HG02973 (cell line): ENCODE results near the gene RFX2.

Source experiments
- ATAC-seq: cut with Tn5 transposase; IDR thresholded peaks from one replicate; pipeline ENCODE4 v1.9.1; 2021; ENCODE audit warnings: moderate library complexity; ENCODE audit not compliant: unreplicated experiment

Gene RFX2

DNA sequence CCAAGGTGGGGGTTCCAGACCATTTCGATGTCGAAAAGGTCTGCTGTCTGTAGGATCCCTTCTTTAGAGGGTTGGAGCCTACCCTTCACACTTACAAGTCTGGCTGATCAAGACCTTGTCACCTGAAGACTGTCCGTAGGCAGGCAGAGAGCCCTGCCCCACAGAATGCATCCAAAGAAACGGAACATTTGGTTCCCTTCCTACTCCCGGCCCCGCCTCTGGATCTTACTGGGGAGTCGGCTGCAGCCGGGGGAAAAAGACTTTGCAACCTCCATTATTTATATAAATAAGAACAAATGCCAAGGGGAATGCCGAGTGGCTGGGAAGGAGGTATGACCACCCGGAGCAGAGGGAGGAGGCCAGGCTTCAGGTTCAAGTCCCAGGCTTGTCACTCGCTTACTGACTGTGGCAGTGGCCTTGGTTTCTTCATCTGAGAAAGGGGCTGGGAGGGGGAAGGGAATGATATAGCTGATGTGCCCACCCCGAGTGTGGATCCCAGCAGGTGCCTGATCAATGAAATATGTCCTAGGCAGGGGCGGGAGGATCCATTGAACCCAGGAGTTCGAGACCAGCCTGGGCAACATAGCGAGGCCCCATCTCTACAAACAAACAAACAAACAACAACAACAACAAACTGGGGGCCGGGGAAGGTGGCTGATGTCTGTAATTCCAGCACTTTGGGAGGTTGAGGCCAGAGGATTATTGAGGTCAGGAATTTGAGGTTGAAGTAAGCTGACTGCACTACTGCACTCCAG, 48.7 kb downstream of the RFX2 start:
- ATAC-seq: no peak

DNA sequence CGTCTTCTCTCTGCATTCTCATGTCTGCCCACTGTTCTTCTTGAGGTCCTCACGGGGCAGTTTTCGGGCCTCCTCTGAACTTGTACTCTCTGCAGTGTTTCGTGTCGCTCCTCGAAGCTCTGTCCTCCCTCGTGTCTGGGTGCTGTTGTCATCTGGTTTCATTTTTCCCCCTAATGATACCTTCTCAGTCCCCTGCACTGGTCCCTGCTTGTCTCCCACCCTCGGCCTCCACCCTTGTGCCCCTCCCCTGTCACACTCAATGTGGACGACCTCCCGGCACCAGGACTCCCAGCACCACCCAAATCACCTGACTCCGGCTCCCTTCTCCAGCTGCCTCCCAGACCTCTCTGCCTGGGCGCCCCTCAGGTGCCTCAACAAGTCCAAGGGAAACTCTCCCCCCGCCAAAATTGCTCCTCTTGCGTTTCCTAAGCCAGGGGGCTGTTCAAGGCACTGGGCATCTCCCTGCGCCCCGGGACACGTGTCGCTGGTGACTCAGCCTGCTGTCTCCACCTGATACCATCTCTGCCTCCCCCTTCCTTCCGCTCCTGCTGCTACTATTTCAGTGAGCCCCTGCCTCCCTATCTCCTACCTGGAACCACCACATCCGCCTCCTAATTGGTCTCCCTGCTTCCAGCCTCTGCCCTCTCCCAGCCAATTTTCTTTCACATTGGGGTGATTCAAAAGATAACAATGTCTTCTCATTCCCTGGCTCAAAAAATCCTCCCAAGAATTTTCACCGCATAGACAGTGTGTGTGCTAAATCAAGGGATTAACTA, 49.5 kb downstream of the RFX2 start:
- no peak for ATAC-seq

DNA sequence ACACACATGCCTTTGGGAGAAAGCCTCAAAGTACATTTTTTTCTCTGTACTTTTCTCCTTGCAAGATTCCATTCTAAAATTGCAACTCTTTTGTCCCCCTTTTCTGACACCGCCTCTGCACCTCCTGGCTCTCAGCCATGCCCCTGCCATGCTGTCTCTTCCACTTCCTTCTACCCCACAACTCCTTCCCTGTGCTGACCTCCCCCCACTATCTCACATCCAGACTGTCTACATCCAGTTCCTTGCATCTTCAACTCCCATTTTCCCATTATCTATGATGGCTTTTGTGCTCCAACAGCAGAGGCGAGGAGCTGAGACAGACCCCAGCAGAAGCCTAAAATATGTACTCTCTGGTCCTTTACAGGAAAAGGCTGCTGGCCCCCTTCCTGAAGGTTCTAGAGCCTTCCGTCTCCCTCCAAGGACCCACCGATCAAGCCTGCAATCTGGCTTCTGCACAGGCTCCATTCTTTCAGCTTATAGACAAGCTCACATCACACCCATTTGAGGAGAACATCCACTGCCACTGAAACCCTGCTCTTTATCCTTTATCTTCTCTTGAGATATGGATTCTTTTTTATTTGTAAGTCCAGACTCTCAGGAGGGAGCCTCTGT, 50.2 kb downstream of the RFX2 start:
- ATAC-seq: no peak

DNA sequence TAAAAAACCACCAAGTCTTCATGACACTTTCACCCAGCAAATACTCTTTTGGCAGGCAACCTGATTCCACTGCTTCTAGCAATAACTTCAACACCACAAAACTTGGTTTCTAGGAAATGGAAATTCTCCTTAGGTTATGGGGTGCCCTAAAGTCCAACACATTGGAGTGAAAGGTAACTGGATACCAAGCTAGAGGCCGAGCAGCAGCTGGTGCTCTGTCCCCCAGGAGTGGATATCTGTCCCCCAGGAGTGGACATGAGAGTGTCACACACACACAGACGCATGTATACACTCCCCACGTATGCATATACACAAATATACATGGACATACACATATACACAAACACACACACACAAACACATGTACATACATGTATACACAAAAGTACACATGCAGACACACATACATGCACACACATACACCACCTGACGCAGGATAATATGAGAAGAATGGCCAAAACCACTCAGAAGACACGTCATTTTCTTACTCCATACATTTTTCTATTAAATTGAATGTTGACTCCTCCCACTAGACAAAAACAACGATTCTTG, 50.8 kb downstream of the RFX2 start:
- ATAC-seq: no peak

DNA sequence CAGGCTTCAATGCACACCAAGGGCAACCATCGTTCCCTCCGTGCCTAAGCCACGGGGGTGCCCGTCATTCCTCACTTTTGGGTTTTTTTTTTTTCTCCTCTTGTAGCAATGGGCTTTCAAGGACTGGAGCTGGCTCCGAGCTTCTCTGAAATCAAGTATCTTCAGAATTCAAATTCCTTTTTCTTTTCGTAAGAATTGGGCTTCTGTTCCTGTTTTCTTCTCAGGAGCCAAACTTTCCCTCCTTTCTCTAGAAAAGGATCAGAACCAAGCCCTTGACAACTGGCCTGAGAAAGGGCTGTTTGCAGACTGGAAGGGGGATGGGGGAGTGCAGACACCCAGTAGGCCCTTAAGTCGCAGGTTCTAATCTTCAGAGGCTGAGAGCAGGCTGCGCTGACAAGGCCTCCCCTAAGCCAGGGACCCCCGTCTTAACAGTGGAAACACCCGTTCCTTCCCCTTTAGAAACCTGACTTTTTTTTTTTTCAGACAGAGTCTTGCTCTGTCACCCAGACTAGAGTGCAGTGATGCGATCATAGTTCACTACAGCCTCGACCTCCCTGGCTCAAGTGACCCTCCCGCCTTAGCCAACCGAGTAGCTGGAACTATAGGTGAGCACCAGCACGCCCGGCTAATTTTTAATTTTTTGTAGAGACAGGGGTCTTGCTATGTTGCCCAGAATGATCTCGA, 51.6 kb downstream of the RFX2 start:
- ATAC-seq: no peak

DNA sequence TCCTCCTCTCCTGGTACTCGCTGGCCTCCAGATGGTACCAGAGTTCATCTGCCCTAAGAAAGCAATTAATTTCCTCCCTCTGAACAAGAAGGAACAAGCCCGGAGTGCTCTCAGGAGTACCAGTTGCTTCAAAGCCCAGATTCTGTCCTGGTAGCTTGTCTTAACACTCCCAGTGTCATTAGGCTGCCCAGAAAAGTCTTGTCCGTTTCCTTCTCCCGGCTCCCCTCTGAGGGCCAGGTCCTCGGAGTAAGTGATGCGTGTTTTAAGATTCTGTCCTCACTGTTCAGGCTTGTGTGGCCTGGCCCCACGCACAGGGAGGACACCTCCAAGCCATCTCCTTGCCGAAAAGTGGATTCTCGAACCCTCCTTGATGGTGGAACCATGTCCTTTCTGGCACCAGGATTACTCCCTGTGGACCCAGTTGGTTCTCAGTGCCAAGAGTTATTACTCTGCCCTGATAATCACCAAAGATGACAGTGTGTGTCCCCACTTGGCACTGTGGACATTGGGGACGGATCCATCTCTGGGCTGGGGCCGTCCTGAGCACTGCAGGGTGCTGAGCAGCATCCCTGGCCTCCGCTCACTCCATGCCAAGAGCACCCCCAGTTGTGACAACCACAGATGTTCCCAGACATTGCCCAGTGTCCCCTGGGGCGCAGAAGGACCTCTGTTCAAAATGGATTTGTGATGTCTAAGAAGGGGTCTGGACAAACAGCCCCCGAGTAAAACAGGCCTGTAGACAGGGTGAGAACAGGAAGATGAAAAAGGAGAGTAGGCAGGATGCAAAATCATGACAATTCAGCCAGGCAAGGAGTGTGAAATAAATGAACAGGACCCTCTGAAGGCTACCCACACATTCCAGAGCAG, 52.4 kb downstream of the RFX2 start:
- no peak for ATAC-seq

DNA sequence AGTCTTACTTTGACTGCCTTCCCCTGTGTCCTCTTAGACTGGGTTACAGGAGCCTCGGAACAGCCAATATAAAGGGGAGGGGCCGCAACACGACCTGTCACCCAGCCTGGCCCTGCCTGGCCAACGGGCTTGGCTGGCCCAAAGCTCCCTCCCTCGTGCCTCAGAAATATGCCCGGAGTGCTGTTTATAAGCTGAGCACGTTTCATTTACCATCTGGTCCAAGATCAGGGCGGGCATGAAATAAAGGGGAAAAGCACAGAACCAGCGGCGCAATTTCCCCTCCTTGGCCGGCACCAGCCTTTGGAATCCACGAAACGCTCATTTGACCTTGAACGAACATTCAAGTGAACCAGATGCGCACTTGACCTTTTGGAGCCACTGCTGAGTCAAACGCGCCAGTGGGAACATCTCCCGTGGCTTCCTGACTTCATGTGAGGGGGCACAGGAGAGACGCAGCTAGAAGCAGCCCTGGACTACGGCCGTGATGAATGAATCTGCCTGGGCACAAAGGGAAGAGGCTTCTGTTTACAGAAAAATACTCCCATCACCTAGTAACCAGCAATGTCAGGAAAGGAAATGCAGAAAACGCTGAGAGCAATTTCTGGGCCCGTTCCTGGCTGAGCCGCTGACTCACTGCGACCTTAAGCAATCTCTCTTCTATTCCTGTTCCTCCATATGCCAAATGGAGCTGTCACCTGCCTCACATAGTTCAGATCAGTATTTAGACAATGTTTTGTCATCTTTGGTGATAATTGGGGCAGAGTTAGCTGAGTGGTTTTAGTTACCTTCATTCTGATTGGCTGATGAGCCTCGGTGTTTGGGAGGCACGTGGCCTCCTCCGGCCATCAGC, 53.3 kb downstream of the RFX2 start:
- ATAC-seq: no peak

DNA sequence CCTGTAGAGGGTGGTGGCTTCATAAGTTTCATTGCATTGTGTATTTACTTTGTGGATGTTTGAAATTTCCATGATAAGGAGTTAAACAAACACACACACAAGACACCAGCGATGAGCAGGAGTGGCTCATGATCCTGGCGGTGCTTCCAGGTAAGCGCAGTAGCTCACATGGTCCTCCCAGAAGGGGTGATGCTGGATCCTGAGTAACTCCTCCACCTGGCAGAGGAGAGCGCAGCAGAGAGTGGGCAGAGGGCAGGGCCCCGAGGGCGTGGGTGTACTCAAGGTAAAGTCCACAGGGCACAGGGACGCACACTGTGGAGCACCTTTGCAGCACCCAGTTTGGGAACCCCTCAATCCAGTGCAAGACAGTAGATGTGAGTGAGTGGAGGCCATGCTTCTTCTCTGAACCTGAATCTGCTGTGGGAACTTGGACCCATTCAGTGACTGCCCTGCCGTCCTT, 54.0 kb downstream of the RFX2 start:
- no peak for ATAC-seq

DNA sequence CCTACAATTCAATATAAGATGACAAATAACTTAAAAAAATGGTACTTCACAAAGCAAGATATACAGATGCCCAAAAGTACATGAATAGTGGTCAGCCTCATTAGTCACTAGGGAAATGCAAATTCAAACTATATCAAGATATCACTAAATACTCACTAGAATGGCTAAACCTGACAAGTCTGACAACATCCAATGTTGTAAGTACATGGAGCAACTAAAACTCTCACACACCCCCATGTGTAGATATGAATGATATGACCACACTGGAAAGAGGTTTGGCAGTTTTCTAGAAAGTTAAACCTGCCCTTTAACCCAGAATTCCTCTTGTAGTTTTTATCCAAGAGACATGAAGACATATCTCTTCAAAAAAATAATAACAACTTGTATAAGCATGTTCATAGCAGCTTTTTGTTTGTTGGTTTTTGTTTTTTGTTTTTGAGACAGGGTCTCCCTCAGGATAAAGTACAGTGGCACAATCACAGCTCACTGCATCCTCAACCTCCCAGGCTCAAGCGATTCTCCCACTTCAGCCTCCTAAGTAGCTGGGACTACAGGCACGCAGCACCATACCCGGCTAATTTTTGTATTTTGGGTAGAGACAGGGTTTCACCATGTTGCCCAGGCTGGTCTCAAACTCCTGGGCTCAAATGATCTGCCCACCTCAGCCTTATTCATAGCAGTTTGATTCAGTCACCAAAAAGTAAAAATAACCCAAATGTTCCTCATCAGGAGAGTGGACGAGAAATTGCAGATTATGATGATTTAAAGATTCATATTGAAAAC, 55.1 kb downstream of the RFX2 start:
- no peak for ATAC-seq

DNA sequence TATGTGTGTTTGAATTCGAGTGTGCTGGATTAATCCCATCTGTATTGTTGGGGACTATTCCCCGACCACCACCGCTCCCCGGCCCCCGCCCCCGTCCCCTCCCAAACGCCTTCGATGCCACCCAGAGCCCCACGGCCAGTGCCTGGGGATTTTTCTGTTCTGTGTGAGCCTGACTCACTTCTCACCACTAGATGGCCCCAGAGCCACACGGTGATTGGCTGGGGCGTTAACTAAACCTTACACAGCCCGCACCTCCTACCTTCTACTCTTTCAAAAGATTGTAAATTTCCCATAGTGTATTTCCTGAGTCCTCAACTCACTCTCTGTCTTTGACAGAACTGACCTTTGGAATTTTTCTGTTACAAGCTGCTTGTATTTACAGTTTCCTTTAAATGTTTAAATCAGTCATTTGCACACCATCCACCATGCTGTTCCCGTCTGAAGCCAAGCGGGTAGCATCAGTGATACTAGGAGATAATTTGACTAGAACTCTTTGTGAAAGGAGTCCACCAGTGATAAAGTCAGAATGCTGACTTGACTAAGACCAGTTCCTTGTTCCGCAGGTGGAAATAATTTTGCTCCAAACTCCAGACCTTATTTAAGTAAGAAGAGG, 61.4 kb downstream of the RFX2 start:
- ATAC-seq: no peak

DNA sequence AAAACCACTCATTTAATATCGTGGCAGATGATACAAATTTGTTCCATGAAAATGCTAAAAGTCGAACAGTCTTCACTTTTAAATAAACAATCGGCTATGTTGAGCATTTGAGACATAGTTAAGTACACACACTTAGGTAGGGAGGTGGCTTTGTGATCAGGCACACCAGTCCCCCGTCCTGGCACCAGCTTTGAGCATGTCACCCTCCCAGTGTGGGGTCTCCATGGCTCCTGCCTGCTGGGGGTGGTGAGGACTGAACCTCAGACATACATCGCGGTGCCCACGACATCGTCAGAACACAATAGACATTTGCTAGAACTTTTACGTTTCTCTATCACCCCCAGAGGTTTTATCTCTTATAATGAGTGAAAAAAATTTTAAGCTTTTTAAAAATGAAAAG, 62.0 kb downstream of the RFX2 start:
- no peak for ATAC-seq

DNA sequence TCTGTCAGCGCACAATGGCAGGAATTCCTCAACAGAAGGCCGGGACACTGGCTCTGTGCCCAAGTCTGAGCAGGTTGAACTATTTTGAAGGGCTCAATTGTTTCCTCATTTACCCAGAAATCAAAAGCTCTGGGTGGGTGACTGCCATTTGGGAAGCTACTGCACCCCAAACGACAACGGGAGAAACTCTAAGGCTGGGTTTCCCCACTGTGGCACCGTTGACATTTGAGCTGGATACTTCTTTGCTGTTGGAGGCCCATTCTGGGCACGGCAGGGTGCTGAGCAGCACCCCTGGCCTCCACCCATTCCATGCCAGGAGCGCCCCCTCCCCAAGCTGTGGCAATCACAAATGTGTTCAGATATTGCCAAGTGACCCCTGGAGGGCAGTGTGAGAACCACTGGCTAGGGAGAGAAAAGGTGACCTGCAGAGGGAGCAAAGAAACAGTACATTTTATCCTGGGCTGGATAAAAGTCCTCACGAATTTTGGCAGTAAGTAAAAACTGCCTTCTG, 62.5 kb downstream of the RFX2 start:
- ATAC-seq: no peak

DNA sequence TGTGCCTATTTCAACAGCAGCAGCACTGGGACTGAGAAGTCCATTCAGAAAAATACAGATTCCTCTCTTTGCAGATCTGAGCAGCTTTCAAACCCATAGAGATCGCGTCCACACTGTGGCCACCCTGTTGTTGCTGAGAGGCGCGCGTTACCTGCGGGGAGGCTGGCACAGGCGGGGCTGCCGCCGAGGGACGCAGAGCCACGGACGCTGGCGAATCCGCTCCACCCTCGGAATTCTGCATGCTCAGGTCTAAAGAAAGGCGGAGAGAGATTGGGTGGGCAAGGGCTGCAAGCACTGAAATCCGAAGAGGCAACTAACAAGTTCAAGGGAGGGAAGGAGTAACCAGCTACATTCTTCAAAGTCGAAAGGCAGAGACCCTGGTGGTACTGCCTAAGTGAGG, 63.0 kb downstream of the RFX2 start:
- ATAC-seq: no peak

DNA sequence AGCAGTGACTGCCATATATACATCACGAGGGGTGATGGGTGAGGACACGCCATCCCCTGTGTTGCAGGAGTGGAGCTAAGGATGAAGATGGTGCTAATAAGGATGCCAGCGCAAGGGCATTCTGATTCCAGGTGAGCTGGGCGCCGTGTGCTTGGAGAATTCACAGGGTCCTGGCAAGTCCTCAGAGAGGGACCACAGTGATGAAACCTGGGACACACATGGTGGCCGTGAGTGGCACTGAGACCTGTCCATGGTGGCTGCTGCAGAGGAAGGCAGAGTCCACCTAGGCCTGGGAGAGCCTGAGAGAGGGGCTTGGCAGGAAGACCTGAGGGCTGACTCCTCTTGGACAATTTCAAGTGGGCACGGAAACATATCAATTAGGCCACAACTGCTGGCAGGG, 65.2 kb downstream of the RFX2 start:
- no peak for ATAC-seq

DNA sequence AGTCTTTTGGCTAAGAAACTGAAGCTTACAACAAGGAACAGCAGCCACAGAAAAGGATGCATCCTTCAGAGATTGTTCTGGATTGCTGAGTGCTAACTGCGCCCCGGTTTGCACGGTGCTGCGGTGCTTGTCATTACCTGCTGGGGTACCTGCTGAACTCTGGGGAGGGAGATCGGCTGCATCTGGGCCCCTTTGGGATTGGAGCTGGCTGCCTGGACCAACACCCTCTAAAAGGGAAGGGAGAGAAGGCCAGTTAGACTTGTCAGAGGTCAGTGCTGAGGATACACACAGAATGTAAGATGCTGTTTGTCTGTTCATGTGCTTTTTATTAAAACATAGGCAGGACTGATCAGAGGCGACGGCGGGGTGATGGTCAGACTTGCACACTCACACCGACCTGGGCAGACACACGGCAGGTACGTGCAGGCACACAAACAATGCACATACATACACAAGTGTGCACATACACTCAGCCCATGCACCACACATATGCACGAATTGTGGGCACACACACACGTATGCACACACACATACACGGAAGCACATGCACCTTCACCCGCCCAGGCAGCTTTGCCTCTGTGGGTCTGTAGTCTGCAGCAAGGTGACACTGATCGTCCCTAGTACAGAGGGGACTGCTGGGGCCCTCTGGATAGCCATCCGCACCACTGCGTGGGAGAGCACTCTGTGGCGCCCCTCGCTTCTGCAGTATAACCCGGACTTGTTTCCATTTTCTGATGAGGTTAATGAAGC, 66.1 kb downstream of the RFX2 start:
- ATAC-seq: no peak

DNA sequence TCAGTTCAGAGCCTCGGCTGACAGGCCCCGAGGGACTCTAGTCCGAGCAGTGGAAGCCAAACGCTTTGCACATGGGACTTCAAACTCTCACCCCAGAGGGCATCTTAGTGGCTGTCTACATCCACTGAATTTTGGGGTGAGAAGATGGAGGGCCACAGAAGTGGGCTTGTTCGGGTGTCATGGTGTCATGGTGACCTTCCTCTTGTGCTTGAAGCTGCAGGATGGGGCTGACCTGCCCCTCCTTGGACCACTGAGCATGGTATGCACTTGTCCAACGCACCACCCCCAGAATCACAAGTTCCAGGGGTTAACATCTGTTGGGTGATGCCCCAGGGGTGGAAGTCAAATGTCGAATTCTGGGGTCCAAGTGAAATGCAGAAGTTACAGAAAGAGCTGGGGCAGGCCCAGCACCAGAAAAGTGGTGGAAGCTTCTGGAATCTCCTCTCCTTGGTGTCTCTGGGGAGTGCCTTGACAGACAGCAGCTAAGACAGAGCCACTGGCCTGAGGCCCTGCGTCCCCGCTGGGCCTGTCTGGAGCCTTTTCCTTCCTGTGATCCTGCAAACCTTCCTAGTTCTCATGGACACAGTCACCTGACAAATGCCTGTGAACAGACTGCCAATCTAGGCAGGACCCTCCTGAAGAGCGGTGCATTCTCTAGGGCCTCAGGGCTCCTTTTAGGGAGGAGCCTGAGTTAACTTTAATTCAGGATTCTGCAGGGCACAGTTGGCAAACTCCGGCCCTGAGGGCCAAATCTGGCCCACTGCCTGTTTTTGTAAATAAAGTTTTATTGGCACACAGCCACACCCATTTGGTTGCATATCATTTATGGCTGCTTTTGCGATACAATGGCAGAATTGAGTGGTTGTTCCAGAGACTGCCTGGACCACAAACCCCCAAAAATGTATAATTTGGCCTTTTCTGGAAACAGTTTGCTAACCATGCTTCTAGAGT, 67.2 kb downstream of the RFX2 start:
- ATAC-seq: no peak
